ENCODE data around the gene XKRX.

Gene XKRX

GRCh38 chrX:100895365-100896075, 33.2 kb downstream of the XKRX start:
- peak; percentile 11 for DNase-seq (ENCODE audit: low read depth)

- DNase-seq (ENCODE audit: low read depth): no peak
These were observed 45.1 kb downstream of the XKRX start for GRCh38 chrX:100883654-100884053.

GRCh38 chrX:100880368-100880767, 48.3 kb downstream of the XKRX start:
- no peak for DNase-seq (ENCODE audit: low read depth)

DNA sequence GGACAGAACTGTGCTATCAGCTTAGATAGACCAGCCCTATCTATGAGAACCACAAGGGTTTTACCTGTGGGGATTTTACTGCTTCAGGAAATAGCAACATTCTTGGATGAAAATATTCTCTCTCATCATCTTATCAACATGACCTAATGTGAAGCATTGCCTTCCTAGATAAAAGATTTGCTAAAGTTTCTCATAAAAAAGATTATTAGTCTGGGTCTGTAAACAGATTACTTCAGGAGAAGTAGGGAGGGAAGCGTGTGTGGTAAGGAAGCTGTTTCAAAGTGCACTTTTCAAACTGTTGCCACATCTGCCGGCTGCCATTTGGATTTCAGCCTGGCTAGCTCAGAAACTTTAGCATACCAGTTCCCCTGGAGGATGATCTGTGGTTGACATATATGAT, 54.4 kb downstream of the XKRX start, which contains the start of gene NOX1:
TSS of gene NOX1 (minus strand) at position 35 of the 400 bp plus-strand sequence. CDS start 220 bp downstream, outside the sequence.
- no peak for DNase-seq (ENCODE audit: low read depth)

DNA sequence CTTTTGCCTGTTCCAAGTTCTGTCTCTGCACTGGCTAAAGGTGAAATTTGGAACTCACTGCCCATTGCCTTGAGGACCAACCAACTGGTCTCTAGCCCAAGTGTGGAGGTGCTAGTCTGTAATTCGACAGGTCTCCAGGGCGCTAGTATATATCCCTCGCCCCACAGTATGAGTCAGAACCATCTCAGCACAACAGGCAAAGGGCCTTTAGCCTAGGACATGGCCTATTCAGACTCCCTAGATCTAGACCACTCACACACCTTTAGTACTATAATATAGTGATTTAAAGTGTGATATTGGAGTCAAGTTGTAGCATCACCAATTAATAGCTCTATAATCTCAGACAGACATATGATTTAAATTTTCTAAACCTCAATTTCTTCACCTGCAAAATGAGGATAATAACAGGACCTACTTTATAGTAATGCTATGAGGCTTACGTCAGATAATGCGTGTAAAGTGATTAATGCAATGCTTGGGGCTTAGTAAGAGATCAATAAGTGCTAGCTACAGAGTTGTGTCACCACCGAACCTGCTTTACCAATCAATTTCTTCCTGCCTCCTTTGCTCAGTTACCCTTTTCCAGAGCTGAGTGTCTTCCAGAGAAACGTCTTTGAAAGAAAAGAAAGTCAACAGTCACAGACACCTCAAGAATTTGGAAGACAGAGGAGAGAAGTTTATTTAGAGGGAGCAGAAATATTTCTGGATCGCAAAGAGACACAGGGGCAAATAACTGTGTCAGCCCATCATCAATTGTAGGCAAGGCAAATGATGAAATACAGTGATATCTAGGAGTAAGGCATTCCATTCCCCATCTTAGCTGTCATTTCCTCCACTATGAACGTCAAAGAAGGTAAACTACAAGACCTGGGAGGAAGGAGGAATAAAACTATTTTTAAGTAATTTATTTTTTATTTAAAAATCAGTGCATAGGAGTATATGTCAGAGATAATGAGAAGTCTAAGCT, 56.8 kb downstream of the XKRX start:
- DNase-seq (ENCODE audit: low read depth): no peak

- no peak for DNase-seq (ENCODE audit: low read depth)
These were observed 58.2 kb downstream of the XKRX start for GRCh38 chrX:100870527-100870926.

DNA sequence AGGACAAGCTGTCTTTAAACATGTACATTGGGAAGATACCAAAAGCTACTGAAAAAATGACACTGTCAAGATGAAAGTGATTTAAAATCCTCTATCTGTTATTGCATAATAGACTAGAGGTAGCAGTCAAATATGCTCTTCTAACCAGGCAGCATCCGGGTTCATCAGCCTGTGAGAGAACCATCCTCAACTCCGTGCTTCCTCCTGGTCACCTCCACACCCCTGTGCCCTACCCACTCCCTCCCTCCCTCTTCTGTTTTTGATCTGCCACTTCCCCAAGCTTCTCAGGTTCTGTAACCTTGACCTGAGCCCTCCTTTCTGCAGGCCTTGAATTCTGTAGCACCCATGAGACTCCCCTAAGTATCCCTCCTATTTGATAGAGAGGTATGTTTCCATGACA, 60.4 kb downstream of the XKRX start:
- no peak for DNase-seq (ENCODE audit: low read depth)

DNA sequence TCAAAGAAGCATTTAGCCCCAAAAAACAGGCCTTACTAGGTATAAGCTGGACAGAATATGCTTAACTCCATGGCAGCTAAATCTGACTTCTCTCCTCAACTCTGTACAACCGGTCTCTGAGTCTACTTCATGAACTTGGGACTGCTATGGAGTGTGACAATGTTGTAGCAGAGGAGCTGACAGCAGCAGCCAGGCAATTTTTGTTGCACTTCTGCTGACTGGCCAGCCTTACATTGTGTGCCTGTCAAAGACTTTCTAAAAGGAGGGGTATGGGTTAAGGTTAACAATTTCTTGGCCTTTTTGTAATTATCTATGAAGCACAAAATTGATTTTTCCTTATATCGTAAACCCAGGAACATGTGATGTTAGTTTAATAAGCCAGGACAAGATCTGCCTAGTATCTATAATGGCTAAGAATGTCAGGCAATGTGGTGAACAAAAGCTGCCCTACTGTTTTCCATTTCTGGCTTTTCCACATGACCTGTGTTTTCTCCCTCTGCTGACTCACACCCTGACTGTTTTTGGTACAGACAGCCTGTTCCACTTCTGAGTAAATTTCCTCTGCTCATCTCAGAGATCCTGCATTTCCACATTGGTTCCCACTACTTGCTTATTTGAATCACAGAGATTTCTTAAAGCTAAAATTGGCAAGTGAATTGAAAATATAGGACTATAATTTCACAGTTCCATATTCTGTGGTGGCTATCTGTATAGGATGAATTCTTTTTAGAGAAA, 63.9 kb downstream of the XKRX start:
- DNase-seq (ENCODE audit: low read depth): peak; percentile 32

Measured in stromal cell of bone marrow (primary cell).